ENCODE measurements around the gene MCTP1.

The MCTP1 gene

DNA sequence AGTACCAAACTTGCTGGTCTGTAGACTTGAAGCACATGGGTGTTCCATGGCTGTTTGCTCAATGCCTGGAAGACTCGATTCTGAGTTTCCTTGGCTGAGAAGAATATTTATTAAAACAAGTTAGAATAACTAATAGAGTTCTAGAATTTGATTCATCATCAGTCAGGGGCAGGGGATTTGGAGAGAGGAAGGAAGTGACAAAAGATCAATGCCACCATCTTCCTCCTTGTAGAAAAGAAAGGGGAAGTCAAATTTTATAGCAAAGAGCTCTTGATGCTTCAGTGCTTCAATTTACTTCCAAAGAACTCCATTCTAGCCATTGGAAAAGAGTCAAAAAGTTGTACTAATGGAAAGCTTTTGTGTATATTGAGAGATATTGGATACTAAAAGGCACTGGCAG is 236.3 kb downstream of the MCTP1 start:
- H3K27me3 Mint-ChIP-seq: no peaks in the 10 kb centered on the region
- ATAC-seq (replicated peaks) (no peak), DNase-seq (no peak)
- no peaks in the 10 kb centered on the region for H3K4me1 Mint-ChIP-seq
- no peaks in the 10 kb centered on the region for H3K36me3 Mint-ChIP-seq
- H3K4me3 Mint-ChIP-seq: no peak overlapping the region
- H3K9me3 Mint-ChIP-seq: peaks cover 0 to 5% of the 10 kb centered on the region in 2 donors
- H3K27ac Mint-ChIP-seq: no peak overlapping the region

DNA sequence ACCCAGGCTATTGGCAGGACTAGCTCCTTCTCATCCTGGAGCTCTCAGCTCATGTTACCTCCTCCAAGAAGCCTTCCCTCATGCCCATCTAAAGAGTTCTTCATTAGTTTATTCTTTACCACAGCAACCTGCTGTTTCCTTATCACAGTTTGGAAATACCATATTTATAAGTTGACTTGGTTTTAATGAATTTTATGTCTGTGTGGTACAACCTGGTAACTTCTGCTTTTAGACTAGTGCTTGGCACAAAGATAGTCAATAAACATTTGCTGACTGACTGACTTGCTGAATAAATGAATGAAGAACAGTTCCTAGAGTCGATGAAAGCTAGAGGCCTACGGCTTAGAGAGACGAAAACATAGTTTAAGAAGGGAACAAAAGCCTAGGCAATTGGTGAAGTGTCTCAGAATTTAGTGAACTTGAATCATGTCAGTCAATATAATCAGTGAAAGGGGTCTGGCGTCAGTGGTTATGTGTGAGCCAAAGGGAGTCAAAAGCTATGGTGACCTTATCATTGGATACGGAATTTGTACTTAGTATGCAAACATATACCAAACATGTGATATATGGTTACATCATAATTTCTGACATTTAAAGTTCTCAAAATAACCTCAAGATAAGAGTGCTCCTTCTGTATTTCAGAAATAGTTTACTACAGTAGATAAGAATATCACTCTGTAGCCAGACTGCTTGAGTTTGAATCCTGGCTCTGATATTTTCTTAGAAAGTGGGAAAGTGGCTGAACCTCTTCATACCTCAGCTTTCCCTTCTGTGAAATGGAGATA is 239.5 kb downstream of the MCTP1 start:
- no peak for DNase-seq
- no peaks in the 10 kb centered on the region for H3K27me3 Mint-ChIP-seq
- H3K4me3 Mint-ChIP-seq: no peak overlapping the region
- H3K9me3 Mint-ChIP-seq: peaks cover 0 to 5% of the 10 kb centered on the region in 2 donors
- no peaks in the 10 kb centered on the region for H3K4me1 Mint-ChIP-seq
- H3K27ac Mint-ChIP-seq: no peak overlapping the region
- no peak for ATAC-seq (replicated peaks)
- no peaks in the 10 kb centered on the region for H3K36me3 Mint-ChIP-seq

GRCh38 chr5:95044096-95044495 is 240.8 kb downstream of the MCTP1 start:
- ATAC-seq (replicated peaks) (no peak), DNase-seq (no peak)
- Mint-ChIP-seq H3K27ac (no peak overlapping the region), H3K9me3 (peaks cover 0 to 5% of the 10 kb centered on the region in 2 donors), H3K27me3 (no peaks in the 10 kb centered on the region), H3K4me3 (no peak overlapping the region), H3K4me1 (no peaks in the 10 kb centered on the region), H3K36me3 (no peaks in the 10 kb centered on the region)

GRCh38 chr5:95043648-95044047 is 241.2 kb downstream of the MCTP1 start:
- H3K4me1 Mint-ChIP-seq: no peaks in the 10 kb centered on the region

DNA sequence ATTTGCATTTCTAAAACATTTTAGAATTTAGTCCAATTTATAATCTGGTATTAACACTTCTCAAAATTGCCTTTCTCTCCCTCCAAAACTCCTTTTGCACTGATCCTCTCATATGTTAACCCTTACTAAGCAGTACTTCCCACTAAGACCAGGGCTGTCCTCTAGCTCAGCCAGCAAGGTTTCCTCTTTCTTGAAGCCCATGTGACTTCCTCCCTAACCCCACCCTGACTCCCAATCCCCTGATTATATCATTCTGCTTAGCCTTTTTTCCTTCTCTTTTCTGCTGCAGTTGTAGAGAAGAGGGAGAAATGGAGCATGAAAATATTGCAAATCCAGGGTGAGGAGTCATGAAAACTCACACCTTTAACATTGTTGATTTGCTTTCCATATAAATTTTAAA is 241.7 kb downstream of the MCTP1 start:
- H3K27me3 Mint-ChIP-seq: no peaks in the 10 kb centered on the region

More at GRCh38 chr5:95043648-95044047, 241.2 kb downstream of the MCTP1 start:
- Mint-ChIP-seq H3K9me3 (peaks cover 0 to 3% of the 10 kb centered on the region in 2 donors), H3K27ac (no peak overlapping the region), H3K27me3 (no peaks in the 10 kb centered on the region), H3K4me3 (no peak overlapping the region), H3K36me3 (no peaks in the 10 kb centered on the region)
- ATAC-seq (replicated peaks) (no peak), DNase-seq (no peak)

DNA sequence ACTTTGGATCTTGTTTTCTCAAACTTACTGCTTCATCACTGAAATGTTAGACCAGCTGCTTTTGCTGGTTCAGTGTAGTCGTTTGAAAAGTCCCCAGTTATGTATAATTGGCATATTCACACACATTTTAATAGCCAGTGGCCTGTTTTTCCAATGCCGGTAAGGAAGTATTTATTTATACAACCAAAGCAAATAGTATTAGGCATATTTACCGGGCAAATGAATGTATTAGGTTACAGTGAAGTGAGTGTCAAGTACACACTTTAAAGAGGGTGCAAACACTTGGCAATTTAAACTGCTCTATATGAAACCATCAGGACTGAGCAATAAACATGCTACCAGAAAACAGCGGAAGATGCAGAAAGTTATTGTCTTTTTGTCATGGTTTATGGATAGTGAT is 242.9 kb downstream of the MCTP1 start:
- Mint-ChIP-seq H3K4me3 (no peak overlapping the region), H3K36me3 (no peaks in the 10 kb centered on the region), H3K4me1 (no peaks in the 10 kb centered on the region), H3K27me3 (no peaks in the 10 kb centered on the region), H3K27ac (no peak overlapping the region), H3K9me3 (peaks cover 0 to 3% of the 10 kb centered on the region in 2 donors)
- ATAC-seq (replicated peaks) (no peak), DNase-seq (no peak)

More for the DNA sequence above, 241.7 kb downstream of the MCTP1 start:
- H3K4me3 Mint-ChIP-seq: no peak overlapping the region
- ATAC-seq (replicated peaks) (no peak), DNase-seq (no peak)
- H3K36me3 Mint-ChIP-seq: no peaks in the 10 kb centered on the region
- H3K27ac Mint-ChIP-seq: no peak overlapping the region
- H3K9me3 Mint-ChIP-seq: peaks cover 0 to 3% of the 10 kb centered on the region in 2 donors
- H3K4me1 Mint-ChIP-seq: no peaks in the 10 kb centered on the region

DNA sequence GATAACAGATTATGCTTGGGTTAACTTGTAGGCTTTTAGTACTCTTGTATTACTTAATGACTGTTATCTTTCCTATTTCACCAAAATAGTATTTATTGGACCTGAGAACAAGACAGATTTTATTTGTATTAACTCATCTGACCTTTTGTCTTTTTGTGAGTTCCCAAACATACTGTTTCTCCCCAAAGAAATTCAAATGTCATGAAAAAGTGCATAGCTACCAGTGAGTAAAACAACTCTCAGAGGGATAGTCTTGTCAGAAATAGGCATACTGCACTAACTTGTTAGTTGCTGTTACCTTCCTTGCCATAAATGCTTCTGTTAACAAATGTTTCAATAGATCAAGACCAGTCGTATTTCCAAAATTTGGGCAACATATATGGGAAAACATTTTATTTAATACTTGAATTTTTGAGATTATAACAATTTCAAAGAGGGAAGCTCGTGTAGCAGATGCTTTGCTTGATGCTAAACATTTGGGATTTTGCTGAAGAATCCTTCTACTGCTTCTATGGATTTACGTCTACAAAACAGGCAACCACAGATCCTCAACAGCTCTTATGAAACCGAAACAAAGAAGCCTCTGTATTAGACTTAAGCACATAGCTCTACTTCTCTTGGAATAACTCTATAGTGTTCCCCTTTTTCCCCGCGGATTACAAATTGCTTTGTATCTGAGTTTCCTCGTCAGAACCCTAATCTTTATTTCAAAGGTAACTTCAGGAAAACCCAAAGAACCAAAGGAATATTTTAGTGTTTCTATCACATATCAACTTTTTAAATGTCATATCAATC is 248.8 kb downstream of the MCTP1 start:
- peaks cover 0 to 2% of the 10 kb centered on the region in 2 donors for H3K4me1 Mint-ChIP-seq
- H3K4me3 Mint-ChIP-seq: no peak overlapping the region
- no peak overlapping the region for H3K27ac Mint-ChIP-seq
- no peaks in the 10 kb centered on the region for H3K27me3 Mint-ChIP-seq
- no peak for ATAC-seq (replicated peaks)
- H3K9me3 Mint-ChIP-seq: peaks cover 11% of the 10 kb centered on the region in 2 donors
- no peak for DNase-seq
- H3K36me3 Mint-ChIP-seq: no peaks in the 10 kb centered on the region

GRCh38 chr5:95032801-95033200 is 252.1 kb downstream of the MCTP1 start:
- DNase-seq (no peak), ATAC-seq (replicated peaks) (no peak)
- Mint-ChIP-seq H3K36me3 (no peaks in the 10 kb centered on the region), H3K4me1 (peaks cover 2 to 3% of the 10 kb centered on the region in 2 donors), H3K27ac (no peak overlapping the region), H3K4me3 (no peak overlapping the region), H3K27me3 (no peaks in the 10 kb centered on the region), H3K9me3 (peaks cover 11% of the 10 kb centered on the region in 2 donors)

DNA sequence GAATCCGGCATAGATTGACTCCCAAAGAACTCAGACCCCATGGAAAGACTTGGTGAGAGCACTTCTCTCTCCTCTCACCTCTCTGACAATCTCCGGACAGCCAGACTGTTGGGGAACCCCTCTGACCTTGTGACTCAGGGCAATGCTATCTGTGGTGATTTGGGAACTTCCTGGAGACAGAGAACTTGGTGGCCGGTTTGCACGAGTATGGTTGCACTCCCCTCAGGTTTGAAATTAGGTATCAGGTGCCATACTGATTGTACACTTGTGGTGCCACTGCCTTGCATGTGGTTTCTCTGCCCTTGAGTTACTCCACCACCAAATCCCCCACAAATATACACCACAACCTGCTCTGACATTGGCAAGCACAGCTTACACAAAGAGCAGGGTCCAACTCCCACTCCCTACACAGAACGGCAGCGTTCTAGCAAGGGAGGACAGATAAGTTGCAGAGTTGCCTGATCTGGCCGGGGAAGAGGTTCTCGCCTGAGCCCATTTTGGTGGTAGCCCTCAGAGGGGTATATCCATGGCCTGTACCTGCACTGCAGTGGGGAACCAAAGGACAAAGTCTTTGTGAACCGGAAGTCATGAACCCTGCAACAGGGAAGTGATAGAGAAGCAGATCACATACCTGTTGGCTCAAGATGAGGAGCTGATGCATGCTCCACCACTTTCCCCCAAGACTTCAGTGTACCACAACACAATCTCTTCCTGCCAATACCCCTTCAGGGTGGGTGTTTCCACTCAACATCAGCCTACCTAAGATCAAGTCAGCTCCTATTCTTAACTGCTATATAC is 255.1 kb downstream of the MCTP1 start:
- Mint-ChIP-seq H3K4me3 (no peak overlapping the region), H3K27me3 (no peaks in the 10 kb centered on the region), H3K9me3 (peaks cover 11% of the 10 kb centered on the region in 2 donors), H3K36me3 (no peaks in the 10 kb centered on the region), H3K27ac (no peak overlapping the region), H3K4me1 (peaks cover 8 to 12% of the 10 kb centered on the region in 2 donors)
- ATAC-seq (replicated peaks) (peak in 1 of 2 donors; percentile 19), DNase-seq (no peak)

DNA sequence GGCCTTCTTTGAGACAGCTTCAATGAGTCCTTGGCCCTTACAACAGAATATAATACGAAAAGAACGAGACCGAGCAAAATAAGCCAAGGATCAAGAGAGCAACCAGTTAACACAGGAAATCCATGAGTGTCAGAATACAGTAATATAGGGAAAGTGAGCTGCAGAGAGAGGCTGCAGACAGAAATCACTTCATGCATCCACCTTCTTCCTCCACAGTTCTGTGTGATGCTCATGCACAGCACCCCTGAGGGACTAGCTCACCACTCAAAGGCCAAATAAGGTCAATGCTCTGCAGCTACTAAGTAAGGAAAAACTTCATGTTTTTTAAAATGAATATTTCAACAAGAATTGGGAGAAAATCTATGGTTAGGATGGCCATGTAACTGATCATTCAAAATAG is 257.1 kb downstream of the MCTP1 start:
- peak; percentile 62 to 74 for ATAC-seq (replicated peaks)
- no peaks in the 10 kb centered on the region for H3K27me3 Mint-ChIP-seq
- no peak overlapping the region for H3K4me3 Mint-ChIP-seq

DNA sequence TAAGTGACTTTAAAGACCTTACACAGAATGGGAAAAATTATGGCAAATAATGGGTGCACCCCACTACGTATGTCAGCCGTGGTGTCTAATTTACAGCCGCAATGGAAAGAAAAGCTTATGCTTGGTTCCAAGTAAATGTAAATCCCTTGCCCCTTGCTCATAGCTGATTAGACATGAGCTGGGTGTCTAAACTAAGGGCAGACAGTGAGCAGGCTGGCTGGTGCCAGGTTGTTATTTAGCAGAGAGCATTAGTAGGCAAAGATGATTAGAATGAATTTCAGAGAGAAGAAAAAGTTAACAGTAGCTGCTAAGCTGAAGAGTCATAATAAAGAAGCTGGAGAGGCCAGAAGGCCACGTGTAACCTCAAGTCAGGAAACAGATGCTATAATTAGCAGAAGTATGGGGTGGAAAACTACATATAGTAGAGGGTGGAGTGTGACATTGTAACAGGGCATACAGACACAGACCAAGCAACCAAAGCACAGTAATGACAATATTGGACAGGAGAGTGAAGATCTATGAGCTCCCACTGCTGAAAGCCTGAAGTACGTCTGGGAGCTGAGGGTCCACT is 257.7 kb downstream of the MCTP1 start:
- Mint-ChIP-seq H3K4me3 (no peak overlapping the region), H3K27me3 (no peaks in the 10 kb centered on the region), H3K4me1 (peaks cover 8 to 23% of the 10 kb centered on the region in 2 donors), H3K27ac (no peak overlapping the region), H3K9me3 (no peaks in the 10 kb centered on the region), H3K36me3 (no peaks in the 10 kb centered on the region)
- DNase-seq (no peak), ATAC-seq (replicated peaks) (peak; percentile 63 to 67)

More for the DNA sequence above, 257.1 kb downstream of the MCTP1 start:
- no peak for DNase-seq
- H3K27ac Mint-ChIP-seq: no peak overlapping the region
- H3K36me3 Mint-ChIP-seq: no peaks in the 10 kb centered on the region
- peaks cover 3 to 4% of the 10 kb centered on the region in 2 donors for H3K9me3 Mint-ChIP-seq
- H3K4me1 Mint-ChIP-seq: peaks cover 8 to 18% of the 10 kb centered on the region in 2 donors

- no peak for ATAC-seq (replicated peaks)
Measured at GRCh38 chr5:95026718-95027117, 258.2 kb downstream of the MCTP1 start.

GRCh38 chr5:95022967-95023695 is 261.8 kb downstream of the MCTP1 start:
- H3K9me3 Mint-ChIP-seq: no peaks in the 10 kb centered on the region
- peaks cover 11 to 40% of the 10 kb centered on the region in 2 donors for H3K4me1 Mint-ChIP-seq
- H3K27me3 Mint-ChIP-seq: no peaks in the 10 kb centered on the region
- no peak overlapping the region for H3K4me3 Mint-ChIP-seq
- ATAC-seq (replicated peaks): peak; percentile 27 to 35
- H3K36me3 Mint-ChIP-seq: no peaks in the 10 kb centered on the region
- H3K27ac Mint-ChIP-seq: no peak overlapping the region
- no peak for DNase-seq

More at GRCh38 chr5:95026718-95027117, 258.2 kb downstream of the MCTP1 start:
- Mint-ChIP-seq H3K27me3 (no peaks in the 10 kb centered on the region), H3K36me3 (no peaks in the 10 kb centered on the region), H3K4me3 (no peak overlapping the region), H3K4me1 (peaks cover 8 to 26% of the 10 kb centered on the region in 2 donors), H3K9me3 (no peaks in the 10 kb centered on the region), H3K27ac (no peak overlapping the region)
- no peak for DNase-seq
